ENCODE results near the gene CT47C1. TPM values are rescaled to one million over a fixed set of nuclear protein-coding genes. Genes with fewer than 3 reads are reported as not detected.

CT47C1 gene
- total and polyA plus RNA-seq, 2 of the 13 experiments (the other 11 are each of a cell fraction or from before 2014, with no cell fraction given), result not detected

DNA sequence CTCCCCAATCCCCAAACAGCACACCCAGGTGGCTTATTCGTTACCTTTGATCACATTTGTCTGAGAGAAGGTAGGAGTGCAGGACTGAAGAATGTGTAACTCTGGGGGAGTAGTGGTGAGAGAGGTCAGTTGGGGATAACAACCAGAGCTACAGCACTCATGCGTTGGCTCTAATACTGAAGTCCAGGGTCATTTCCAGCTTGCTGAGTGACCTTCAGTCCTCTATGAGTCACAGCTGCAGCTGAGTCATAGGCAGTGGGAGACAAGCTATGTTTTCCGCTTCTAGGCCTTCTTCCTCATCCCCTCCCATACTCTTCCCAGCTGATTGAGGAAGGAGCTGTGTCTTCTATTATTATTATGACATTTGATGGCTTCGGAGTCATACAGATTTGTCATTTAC, 31.6 kb upstream of the CT47C1 start (continued):
- TF ChIP-seq, protein P1, sequence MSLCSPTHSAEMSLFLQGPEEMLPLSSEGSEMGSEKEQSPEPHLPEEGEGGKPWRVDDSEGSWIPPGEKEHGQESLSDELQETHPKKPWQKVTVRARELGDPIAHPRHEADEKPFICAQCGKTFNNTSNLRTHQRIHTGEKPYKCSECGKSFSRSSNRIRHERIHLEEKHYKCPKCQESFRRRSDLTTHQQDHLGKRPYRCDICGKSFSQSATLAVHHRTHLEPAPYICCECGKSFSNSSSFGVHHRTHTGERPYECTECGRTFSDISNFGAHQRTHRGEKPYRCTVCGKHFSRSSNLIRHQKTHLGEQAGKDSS (CRISPR knock-in tag; IDR thresholded peaks at IDR 0.05; ENCODE audit: borderline replicate concordance, low read depth), result no peak

DNA sequence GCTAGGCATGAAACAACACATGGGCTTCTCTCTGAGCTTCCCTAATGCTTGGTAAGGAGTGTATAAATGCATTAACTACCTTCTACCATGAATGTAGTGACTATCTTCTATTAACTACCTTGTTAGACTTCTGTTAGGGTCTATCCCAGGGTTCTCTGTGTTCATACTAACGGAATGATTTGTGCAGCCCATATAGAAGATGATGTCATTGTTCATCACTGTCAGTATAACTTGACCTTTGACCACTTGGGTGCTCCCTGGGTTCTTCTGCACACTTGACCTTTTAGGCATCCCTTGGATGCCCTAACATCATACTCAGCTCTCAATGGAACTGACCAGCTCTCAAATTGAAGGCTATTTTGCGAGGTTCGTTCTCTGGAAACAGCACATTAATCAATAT, 30.8 kb upstream of the CT47C1 start:
- H3K4me1 ChIP-seq (ENCODE audit: insufficient read depth, low read length), result peaks cover 17% of the 10 kb centered on the region
- ChIA-PET POLR2A (interaction anchor here (1.6 kb wide), 1 partner anchor 67 kb away, joined by 6 read pairs; no protein-coding TSS in a partner anchor), CTCF (ENCODE audit: low intra/inter-chr PET ratio, low total read pairs) (no interaction called here)
- no peaks in the 10 kb centered on the region for H3K36me3 ChIP-seq (replicated peaks in 1 of 2; ENCODE audit: control insufficient read depth in 1 of 2, insufficient read depth in 2 of 2, low read length in 2 of 2)
- no peaks in the 10 kb centered on the region for H3K27me3 ChIP-seq (ENCODE audit: control insufficient read depth in 1 of 2, insufficient read depth in 2 of 2, low read length in 2 of 2)
- H2AFZ ChIP-seq (ENCODE audit: low read length), result no peak overlapping the region
- peak; percentile 8 for FAIRE-seq
- intact Hi-C loops (cut with micrococcal nuclease; ENCODE audit: unreplicated experiment) (no loop called here), in situ Hi-C loops (cut with HindIII; ENCODE audit: extremely low pct_ligation_motif_present, low pct_unique_long_range_greater_than_20kb) (no loop called here)
- no peak overlapping the region for H3K4me3 ChIP-seq (replicated peaks in 1 of 3; ENCODE audit: insufficient read depth in 1 of 3, low read depth in 2 of 3, low read length in 3 of 3)
- DNase-seq (ENCODE audit: low spot score), result no peak
- no peak overlapping the region for H3K4me2 ChIP-seq (ENCODE audit: low read depth, low read length)
- TF ChIP-seq ATF7 (IDR thresholded peaks at IDR 0.05) (peak; percentile 52), ATF7 (CRISPR knock-in tag; IDR thresholded peaks at IDR 0.05) (no peak), NFRKB (IDR thresholded peaks at IDR 0.05) (no peak), SIN3B (IDR thresholded peaks at IDR 0.05; ENCODE audit: low read length) (no peak), JUND (CRISPR knock-in tag; IDR thresholded peaks at IDR 0.05) (no peak), KMT2B (CRISPR knock-in tag; IDR thresholded peaks at IDR 0.05) (no peak)
- no peak overlapping the region for H3K9ac ChIP-seq (ENCODE audit: insufficient read depth, low read depth, low read length)
- no peaks in the 10 kb centered on the region for H4K20me1 ChIP-seq (ENCODE audit: insufficient read depth, low read length)
- no peaks in the 10 kb centered on the region for H3K9me3 ChIP-seq (ENCODE audit: low read length)
- 70% methylated on average over 3 of the region's 3 CpGs for WGBS (ENCODE audit: low lambda C conversion rate)
- no peak overlapping the region for H3K27ac ChIP-seq (ENCODE audit: extremely low read length, insufficient read depth, low read length)
- ATAC-seq, result no peak
- H3K79me2 ChIP-seq (ENCODE audit: insufficient read depth, low read length), result no peaks in the 10 kb centered on the region
- no TSS peak for BruUV-seq (replicated peaks)

DNA sequence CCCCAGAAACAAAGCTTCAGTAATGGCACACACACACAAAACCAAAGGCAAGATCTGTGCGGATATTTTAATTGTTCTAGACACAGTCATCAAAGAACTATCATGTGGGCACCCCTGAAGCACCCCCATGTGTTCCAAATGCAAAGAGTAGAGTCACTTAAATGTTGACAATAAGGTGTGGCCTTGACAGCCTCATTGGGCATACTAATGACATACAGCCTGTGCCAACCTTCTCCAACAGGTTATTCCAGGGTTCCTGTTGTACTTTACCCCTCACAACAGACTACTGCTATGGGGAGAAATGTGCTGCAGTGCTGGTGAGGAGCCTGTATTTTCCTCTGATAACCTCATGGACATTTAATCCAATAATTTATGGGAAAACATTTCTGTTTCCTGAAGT, 29.8 kb upstream of the CT47C1 start:
- FAIRE-seq (no peak), ATAC-seq (no peak), DNase-seq (ENCODE audit: low spot score) (no peak)
- in situ Hi-C loops (cut with HindIII; ENCODE audit: extremely low pct_ligation_motif_present, low pct_unique_long_range_greater_than_20kb), result no loop called here
- Histone ChIP-seq H3K4me1 (ENCODE audit: insufficient read depth, low read length) (peaks cover 17% of the 10 kb centered on the region), H3K79me2 (ENCODE audit: insufficient read depth, low read length) (no peaks in the 10 kb centered on the region), H2AFZ (ENCODE audit: low read length) (no peak overlapping the region), H3K9ac (ENCODE audit: insufficient read depth, low read depth, low read length) (no peak overlapping the region), H3K27me3 (ENCODE audit: control insufficient read depth in 1 of 2, insufficient read depth in 2 of 2, low read length in 2 of 2) (no peaks in the 10 kb centered on the region), H3K4me3 (replicated peaks in 1 of 3; ENCODE audit: insufficient read depth in 1 of 3, low read depth in 2 of 3, low read length in 3 of 3) (no peak overlapping the region), H3K9me3 (ENCODE audit: low read length) (no peaks in the 10 kb centered on the region), H4K20me1 (ENCODE audit: insufficient read depth, low read length) (no peaks in the 10 kb centered on the region), H3K4me2 (ENCODE audit: low read depth, low read length) (no peak overlapping the region), H3K27ac (ENCODE audit: extremely low read length, insufficient read depth, low read length) (no peak overlapping the region), H3K36me3 (replicated peaks in 1 of 2; ENCODE audit: control insufficient read depth in 1 of 2, insufficient read depth in 2 of 2, low read length in 2 of 2) (no peaks in the 10 kb centered on the region)
- TF ChIP-seq SMAD3 (CRISPR knock-in tag; IDR thresholded peaks at IDR 0.05) (no peak), TSC22D2 (CRISPR knock-in tag; IDR thresholded peaks at IDR 0.05; ENCODE audit: borderline replicate concordance) (no peak), ZNF12 (CRISPR knock-in tag; IDR thresholded peaks at IDR 0.05) (no peak), ZNF570 (CRISPR knock-in tag; IDR thresholded peaks at IDR 0.05; ENCODE audit: borderline replicate concordance) (no peak)
- 86% methylated on average over 1 of the region's 1 CpG for WGBS (ENCODE audit: low lambda C conversion rate)
- CTCF ChIA-PET (ENCODE audit: low intra/inter-chr PET ratio, low total read pairs), result no interaction called here
- no TSS peak for BruUV-seq (replicated peaks)
- intact Hi-C loops (cut with micrococcal nuclease; ENCODE audit: unreplicated experiment), result no loop called here
- POLR2A ChIA-PET, result no interaction called here

All from HepG2 (cell line).